ENCODE data around the gene HADHB.

HADHB gene

GRCh38 chr2:26244309-26245230 lies at the start of gene HADHB, which contains the start of gene HADHA:
Gene HADHB (plus strand): TSS chr2:26244939. CDS start chr2:26254255, 9,316 bp downstream.
Gene HADHA (minus strand): TSS chr2:26244632. CDS start chr2:26244596, 36 bp downstream.
- in situ Hi-C loops (cut with MboI; ENCODE audit: low sequenced_read_pairs), result no loop called here

DNA sequence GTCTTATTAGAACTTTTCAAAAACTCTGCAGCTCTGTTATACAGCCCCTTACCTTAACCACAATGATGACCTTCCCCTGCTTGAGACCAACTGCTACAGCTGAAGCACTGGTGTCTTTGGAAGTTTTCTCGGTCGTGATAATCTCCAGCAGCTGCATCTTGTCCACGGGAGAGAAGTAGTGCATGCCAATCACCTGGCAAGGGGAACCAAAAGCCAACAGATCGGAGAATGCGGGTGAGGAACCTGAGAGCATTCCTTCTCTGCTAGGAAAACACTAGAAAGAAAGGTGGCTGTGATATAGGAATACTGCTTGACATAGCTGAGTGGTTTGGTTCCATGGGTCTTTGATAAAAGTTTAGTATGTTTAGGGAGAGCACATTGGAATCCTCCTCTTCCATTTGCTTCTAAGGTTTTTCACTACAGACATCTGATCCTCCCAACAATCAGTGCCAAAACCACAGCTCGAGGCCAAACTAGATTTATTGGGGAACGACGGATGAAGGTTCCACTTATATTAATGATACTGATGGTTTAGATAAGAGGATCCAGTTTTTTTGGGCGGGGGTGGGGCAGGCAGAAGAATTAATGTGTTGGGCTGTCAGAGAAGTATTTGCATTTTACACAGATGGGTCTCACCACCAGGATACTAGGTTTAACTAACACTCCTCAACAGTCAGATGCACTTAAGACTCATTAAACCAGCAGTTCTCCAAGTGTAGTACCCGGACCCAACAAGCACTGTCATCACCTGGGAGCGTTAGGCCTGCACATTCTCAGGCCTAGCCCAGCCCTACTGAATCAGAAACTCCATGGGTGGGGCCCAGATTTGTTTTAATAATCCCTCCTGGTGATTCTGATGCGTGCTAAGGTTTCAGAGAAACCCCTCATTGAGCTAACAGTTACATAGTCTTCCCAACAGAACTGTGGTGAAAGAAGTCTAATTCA lies 49.4 kb upstream of the HADHB start:
- in situ Hi-C loops (cut with MboI; ENCODE audit: low sequenced_read_pairs), result no loop called here

DNA sequence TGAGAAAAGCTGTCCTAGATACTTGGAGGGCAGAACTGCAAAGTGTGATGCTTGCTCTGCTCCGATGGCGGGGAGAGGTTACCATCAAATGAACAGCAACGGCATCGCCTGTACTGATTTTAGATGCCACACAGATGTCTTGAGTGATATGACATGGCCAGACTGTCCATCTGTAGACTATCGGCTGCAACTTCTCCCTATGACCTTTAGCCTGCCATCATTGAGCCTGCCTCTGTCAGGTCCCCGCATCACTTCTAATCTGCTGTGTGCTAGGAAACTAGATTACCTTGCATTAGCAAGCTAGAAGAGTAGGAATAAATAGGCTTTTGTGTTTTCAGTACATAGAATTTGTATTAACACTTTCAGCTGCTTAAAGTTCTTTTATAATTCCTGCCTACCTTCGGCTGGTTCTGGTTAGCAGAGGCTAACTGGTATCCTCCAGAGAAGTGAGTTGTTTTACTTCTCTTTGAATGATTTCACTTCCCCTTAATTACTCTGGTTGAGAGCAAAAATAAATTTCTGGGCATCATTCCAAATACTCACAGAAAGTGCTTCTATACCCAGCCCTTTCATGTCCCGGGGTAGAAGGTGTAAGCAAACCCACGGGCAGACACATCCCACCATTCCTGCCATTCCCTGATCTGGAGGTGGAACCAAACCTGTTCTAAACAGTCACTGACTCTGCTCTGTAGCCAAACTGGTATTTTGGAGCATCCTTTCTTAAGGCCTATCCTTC lies 47.9 kb upstream of the HADHB start:
- in situ Hi-C loops (cut with MboI; ENCODE audit: low sequenced_read_pairs), result no loop called here

DNA sequence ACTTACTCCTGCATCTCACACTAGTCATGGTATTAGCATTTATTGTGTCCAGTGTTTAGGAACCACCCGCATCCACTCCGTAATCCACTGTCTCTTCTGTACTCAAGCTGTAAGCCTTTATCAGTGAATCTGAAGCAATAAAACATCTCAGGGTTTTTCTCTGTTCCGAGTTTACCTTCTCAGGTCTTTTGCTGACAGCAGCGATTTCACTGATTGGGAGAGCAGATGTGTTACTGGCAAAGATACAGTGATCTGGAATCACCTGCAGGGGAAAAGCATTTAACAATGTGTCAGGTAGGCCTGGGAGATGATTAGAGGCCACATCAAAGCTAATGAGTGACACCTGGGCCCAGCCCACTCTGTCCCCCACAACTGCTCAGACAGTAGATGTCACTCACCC lies 47.2 kb upstream of the HADHB start:
- in situ Hi-C loops (cut with MboI; ENCODE audit: low sequenced_read_pairs), result no loop called here

- in situ Hi-C loops (cut with MboI; ENCODE audit: low sequenced_read_pairs), result no loop called here
Measured at GRCh38 chr2:26202981-26203490, 41.7 kb upstream of the HADHB start.

DNA sequence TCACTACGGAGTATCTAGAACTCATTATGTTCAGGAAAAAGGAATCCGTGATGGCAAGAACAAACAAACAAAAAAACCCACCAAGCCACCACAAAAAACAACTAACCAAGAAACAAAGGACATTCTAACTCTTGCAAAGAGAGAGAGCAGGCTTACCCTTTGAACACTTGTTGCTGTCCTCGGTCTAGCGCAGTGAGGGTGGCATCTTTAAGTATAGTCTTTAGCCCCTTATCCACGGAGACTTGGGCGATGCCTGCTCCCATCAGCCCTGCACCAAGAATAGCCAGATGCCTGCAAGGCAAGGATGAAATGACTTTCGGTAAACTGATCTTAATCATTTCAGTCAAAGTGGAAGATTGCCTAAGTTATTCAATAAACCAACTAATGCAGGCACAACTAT lies 40.8 kb upstream of the HADHB start:
- in situ Hi-C loops (cut with MboI; ENCODE audit: low sequenced_read_pairs), result no loop called here

DNA sequence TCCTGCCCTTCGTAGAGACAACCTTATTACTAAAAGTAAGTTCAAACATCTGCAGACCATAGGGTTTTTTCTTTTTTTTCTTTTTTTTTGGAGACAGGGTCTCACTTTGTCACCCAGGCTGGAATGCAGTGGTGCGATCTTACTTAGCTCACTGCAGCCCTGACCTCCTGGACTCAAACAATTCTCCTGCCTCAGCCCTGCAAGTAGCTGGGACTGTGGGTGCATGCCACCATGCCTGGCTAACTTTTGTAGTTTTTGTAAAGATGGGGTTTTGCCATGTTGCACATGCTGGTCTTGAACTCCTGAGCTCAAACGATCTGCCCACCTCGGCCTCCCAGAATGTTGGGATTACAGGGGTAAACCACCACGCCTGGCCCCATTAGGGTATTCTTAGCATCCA lies 32.7 kb upstream of the HADHB start:
- in situ Hi-C loops (cut with MboI; ENCODE audit: low sequenced_read_pairs), result no loop called here

- in situ Hi-C loops (cut with MboI; ENCODE audit: low sequenced_read_pairs), result no loop called here
Measured at GRCh38 chr2:26214759-26215158, 30.0 kb upstream of the HADHB start.

- in situ Hi-C loops (cut with MboI; ENCODE audit: low sequenced_read_pairs), result no loop called here
Measured at GRCh38 chr2:26215833-26216232, 28.9 kb upstream of the HADHB start.

DNA sequence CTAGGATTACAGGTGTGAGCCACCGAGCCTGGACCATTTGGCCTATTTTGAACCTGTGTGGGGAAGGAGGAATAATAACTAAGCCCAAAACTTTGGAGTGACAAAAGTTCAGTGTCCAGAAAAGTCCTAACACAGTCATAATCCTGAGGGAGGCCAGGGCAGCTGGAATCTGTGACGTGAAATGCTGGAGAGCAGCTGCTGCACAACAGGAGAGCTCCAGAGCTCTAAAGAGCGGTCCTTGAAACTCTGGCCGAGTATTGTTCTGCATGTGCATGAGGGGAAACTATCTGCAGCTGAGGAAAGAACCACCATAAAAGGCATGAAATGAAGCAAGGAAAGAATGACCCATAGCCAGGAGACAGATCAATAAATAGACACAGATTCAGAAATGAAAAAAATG lies 28.2 kb upstream of the HADHB start:
- in situ Hi-C loops (cut with MboI; ENCODE audit: low sequenced_read_pairs), result no loop called here

DNA sequence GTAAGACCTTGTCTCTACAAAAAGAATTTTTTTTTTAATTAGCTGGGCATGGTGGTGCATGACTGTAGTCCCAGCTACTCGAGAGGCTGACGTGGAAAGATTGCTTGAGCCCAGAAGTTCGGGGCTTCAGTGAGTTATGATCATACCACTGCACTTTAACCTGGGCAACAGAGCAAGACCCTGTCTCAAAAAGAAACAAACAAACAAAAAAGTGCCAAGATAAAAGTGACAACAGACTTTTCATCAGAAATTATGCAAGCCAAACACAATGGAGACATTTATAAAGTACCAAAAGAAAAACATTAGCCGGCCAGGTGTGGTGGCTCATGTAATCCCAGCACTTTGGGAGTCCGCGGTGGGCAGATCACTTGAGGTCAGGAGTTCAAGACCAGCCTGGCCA lies 27.0 kb upstream of the HADHB start:
- in situ Hi-C loops (cut with MboI; ENCODE audit: low sequenced_read_pairs), result no loop called here

GRCh38 chr2:26223018-26223417 lies 21.7 kb upstream of the HADHB start:
- in situ Hi-C loops (cut with MboI; ENCODE audit: low sequenced_read_pairs), result no loop called here

GRCh38 chr2:26224095-26224494 lies 20.6 kb upstream of the HADHB start:
- in situ Hi-C loops (cut with MboI; ENCODE audit: low sequenced_read_pairs), result no loop called here

DNA sequence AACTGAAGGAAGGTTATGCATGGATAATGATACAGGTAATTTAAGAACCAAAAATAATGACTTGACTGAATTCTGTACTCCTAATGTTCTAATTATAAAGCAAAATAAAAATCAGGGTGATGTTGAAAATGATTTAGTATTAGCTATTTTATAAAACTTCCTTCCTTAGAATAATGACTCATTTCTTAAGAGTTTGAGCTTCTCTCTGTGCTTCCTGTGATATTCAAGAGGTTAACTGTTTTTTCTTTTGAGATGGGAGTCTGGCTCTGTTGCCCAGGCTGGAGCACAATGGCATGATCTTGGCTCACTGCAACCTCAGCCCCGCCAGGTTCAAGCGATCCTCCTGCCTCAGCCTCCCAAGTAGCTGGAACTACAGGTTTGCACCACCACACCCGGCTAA lies 15.1 kb upstream of the HADHB start:
- in situ Hi-C loops (cut with MboI; ENCODE audit: low sequenced_read_pairs), result no loop called here

- in situ Hi-C loops (cut with MboI; ENCODE audit: low sequenced_read_pairs), result no loop called here
Measured at GRCh38 chr2:26230806-26231205, 13.9 kb upstream of the HADHB start.

DNA sequence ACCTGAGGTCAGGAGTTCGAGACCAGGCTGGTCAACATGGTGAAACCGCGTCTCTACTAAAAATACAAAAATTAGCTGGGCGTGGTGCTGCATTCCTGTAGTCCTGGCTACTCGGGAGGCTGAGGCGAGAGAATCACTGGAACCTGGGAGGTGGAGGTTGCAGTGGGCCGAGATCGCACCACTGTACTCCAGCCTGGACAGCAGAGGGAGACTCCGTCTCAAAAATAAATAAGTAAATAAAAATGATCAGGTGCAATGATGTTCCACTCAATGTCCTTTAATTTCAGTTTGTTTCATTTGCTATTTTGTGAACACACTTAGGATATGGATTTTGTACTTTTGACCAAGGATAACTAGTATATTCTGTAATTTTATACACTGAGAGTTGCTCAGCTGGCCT lies 9.7 kb upstream of the HADHB start:
- in situ Hi-C loops (cut with MboI; ENCODE audit: low sequenced_read_pairs), result no loop called here

- in situ Hi-C loops (cut with MboI; ENCODE audit: low sequenced_read_pairs), result no loop called here
Measured at GRCh38 chr2:26237868-26238267, 6.9 kb upstream of the HADHB start.

DNA sequence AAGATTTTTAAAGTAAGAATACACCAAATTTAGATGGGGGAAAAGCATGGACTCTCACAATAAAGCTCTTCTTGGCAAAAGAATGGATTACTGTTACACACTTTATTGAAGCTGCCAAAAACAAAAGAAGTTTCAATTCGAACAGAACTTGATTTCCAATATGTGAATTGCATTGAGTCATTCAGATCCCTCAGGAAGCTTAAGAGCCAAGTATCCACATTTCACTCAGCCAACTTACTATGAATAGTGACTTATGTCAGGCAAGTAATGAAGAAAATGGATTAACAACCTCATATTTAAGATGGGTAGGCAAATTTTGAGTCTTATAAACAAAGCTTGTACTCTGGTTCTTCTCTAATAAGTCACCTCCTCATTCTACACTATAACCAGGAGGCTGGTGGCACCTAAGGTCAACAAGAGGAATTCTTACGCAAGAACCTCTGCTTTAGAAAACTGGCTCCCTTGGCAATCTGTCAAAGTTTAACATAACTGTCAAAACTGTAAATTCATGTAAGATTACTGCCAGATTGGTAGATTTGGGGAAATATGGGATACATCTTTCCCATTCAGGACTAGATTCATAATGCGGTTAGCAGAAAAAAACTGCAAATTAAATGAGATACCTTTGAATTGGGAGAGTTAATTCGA lies 6.3 kb upstream of the HADHB start:
- in situ Hi-C loops (cut with MboI; ENCODE audit: low sequenced_read_pairs), result no loop called here

DNA sequence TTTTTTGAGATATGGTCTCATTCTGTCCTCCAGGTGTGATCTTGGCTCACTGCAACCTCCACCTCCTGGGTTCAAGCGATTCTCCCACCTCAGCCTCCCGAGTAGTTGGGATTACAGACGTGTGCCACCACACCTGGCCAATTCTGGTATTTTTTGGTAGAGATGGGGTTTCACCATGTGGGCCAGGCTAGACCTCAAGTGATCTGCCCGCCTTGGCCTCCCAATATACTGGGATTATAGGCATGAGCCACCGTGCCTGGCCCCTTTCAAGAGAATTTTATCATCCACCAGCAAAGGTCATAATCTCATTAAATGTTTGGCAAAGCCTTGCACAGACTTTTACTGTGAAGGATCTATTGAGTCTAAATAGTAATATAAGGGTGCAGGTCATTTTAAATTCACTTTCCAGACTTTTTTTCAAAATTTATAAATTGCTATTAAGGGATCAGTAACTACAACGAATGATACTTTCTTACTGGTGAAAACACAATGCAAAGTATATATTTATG lies 2.8 kb upstream of the HADHB start:
- in situ Hi-C loops (cut with MboI; ENCODE audit: low sequenced_read_pairs), result no loop called here
